Effector CD8-positive, alpha-beta T cell (primary cell): Measurements from ENCODE around the gene RAB31.

Experiments
- DNase-seq: peaks from one replicate; lab custom pipeline; 2025; lab: John Stamatoyannopoulos, UW

RAB31 gene

DNA sequence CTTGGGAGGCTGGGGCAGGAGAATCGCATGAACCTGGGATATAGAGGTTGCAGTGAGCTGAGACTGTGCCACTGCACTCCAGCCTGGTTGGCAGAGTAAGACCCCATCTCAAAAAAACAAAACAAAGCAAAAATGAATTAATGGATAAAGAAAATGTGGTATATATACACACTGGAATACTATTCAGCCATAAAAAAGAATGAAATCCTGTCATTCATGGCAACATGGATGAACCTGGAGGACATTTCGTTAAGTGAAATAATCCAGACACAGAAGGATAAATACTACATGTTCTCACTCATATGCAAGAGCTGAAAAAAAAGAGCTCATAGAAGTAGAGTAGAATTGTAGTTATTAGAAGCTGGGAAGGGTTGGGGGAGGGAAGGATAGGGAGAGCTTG, 80.8 kb downstream of the RAB31 start:
- no peak for DNase-seq

DNA sequence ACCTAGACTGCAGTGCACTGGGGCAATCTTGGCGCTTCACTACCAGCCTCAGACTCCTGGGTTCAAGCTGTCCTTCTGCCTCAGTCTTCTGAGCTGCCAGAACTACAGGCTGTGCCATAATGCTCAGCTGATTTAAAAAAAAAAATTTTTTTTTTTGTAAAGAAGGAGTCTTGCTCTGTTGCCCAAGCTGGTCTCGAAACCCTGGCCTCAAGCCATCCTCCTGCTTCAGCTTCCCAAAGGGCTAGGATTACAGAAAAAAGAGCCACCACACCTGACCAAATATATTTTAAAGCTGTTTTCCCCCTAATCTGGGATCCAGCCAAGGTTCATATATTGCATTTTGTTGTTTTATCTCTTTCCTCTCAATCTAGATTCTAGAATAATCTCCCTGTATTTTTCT, 82.2 kb downstream of the RAB31 start:
- no peak for DNase-seq

DNA sequence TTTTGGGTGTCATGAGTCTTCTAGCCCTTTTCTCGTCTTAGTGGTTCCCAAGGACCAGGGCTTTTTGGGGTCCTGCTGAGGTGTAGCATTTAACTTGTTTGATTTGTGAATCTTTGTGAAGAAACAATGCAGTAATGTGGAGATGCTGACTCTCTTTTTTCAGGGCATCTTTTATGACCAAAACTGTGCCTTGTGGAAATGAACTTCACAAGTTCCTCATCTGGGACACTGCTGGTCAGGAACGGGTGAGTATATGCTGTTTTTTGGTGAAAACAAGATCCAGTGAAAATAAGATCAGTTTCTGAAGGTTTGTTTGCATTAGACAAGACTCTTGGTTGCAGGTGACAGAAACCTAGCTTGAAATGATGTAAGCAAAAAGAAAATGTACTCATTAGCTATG, 83.9 kb downstream of the RAB31 start:
- no peak for DNase-seq

DNA sequence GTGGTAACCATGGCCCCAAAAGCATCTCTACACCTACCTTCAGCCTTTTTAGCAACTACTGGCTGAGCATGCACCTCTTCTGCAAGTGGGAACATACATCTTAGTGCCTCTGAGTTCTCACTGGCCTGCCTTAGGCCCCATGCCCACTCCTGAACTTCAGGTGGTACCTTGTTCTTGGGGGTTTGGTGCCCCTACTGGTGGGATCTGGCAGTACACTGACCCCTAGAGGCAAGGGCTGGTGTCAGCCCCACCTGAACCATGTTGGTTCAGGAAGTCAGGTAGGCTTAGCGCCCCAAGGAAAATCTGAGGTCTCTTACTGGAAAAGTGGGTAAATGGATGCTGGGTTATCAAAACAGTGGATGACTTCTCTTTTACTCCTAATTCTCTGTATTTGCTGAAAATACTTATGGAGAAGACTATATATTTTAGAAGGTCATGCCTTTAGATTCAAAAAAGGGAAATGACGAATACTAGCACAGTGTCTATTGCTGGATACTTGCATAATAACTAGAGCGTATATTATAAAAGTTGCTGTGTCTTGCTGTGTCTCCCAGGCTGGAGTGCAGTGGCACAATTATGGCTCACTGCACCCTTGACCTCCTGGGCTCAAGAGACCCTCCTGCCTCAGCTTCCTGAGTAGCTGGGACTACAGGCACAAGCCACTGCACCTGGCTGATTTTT, 84.6 kb downstream of the RAB31 start:
- no peak for DNase-seq

DNA sequence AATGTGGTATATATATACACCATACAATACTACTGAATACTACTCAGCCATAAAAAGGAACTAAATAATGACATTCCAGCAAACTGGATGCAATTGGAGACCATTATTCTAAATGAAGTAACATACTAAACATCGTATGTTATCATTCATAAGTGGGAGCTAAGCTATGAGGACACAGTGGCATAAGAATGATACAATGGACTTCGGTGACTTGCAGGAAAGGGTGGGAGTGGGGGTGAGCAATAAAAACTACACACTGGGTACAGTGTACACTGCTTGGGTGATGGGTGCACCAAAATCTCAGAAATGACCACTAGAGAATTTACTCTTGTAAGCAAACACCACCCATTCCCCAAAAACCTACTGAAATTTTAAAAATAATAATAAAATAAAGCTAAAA, 87.9 kb downstream of the RAB31 start:
- DNase-seq = no peak

DNA sequence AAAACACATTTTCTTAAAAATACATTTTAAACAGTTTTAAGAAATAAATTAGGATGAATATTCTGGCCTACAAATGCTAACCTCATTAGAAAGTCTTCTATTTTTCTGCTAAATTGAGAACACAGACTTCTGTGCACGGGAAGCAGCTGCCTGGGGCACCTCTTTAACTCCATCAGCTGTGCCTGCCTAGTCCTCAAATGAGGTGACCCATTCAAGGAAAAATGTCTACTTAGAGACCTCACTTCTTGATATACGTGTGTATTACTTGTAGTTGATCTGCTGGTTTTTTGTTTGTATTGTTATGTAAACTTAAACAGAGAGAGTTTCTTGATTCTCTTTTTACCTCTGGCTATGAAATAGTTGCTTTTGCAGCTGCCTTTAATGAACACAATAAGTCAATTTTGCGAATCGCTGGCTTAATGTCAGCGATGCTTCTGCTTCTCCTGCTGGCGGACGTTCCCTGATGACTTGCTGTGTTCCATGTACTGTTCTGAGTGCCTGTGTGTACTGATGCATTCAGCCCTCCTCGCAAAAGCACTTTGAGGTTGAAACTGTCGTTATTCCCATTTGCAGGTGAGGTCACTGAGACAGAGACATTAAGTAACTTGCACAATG, 88.9 kb downstream of the RAB31 start:
- no peak for DNase-seq

DNA sequence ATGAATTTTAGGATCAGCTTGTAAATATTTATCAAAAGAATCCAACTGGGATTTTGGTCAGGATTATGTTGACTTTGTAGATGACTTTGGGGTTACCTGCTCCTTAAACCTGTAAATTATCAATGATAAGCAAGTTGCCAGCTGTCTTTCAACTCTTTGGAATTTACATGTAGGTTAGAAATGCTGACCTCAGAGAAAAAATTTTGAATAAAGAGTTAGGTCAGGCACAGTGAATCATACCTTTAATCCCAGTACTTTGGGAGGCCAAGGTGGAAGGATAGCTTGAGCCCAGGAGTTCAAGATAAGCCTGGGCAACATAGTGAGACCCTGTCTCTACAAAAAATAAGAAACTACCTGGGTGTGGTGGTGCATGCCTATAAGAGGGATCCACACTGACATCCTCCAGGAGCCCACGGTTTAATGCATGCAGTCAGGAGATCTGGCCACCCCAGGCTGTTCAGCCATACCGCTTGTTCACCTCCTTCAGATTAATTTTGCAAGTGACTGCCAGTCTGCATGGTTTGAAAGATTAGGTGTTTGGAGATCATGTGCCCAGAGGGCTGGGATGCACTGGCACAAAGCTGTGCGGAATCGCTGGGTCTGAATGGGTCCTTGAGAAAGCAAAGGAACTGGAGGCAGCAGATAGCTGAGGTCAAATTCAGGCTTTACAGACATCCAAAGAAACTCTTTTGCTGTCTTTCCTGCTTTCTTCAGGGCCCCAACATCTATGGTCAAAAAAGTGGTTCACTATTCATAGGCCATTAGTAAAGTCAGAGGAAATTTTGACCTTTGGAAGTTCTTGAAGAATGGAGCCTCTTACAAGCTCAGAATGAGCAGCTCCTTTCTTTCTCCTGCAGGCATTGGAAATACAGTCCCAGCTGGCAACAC, 94.3 kb downstream of the RAB31 start:
- no peak for DNase-seq

DNA sequence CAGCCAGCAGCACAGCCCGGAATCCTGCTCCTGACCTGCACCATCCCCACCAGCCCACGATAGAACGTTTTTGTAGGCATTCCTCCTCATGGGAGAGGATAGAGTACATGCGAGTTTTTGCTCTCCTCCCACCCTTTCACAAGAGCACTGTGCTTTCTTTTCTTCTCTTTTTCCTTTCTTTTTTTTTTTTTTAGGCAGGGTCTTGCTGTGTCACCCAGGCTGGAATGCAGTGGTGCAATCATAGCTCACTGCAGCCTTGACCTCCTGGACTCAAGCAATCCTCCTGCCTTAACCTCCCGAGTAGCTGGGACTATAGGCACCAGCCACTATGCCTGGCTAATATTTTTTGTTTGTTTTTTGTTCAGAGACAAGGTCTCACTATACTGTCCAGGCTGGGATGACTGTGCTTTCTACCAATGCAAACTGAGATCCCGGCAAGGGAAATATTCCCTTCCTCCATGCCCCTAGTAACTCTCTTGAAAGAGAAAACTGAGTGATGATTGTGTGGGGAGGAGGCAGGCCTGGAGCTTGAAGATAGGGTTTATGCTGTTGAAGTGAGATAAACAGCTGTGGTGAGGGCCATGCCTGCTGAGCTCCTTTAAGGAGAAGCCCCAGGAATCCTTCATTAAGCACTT, 95.1 kb downstream of the RAB31 start:
- no peak for DNase-seq

DNA sequence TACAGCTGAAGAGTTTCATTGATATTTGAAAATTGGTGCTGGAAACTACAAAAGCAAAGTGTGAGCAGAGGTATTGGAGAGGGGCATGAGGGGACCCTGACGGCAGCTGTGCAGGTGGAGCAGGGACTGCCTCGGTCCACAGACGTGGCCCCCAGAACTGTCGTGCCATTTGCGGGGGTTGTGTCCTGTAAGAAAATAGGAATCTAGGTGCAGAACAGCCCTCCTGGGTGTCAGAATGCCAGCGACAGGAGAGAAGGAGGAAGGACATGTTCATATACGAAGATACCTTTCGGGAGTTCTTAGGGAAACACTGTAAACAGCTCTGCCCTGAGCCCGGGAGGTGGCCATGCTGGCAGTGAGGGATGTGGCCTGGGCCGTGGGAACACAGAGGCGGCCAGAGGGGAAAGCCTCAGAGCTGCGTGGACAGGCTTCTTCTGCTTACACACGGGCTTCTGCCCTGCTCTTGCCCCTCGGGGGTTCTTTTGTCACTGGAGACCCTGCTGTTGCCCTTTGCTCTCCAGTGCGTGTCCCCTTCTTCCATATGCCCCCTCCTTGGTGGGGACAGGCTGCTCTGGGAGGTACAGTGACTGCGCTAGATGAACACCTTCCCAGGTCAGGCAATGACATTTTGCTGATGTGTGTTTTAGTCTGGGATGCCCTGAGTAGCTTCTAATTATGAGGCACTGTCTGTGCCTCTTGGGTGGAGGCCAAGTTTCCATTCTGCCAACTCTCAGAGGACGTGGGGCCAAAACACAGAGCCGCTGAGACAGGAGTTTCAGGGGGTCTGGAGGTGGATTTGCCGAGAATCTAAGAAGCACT, 95.8 kb downstream of the RAB31 start:
- no peak for DNase-seq

DNA sequence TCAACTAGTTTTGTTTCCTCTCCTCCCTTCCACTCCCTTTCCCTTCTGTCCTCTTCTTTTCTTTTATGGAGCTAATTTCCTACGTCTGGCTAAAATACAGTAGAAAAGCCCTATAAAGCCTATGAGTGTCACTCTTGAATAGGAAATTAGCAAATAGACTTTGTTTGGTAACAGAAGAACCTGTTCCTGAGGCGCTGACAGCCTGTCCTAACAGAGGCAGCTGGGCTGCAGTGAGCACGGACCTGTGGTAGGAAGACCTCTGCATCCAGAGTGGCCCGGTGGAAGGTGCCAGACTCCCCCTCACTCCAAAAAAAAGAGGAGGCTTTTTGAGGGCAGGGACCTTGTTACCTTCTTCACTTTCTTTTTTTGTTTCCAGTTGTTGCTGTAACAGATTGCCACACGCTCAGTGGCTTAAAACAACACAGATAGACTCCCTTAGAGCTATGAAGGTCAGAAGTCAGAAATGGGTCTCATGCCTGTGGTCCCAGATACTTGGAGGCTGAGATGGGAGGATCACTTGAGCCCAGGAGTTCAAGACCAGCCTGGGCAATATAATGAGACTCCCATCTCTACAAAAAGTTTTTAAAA, 96.5 kb downstream of the RAB31 start:
- no peak for DNase-seq

DNA sequence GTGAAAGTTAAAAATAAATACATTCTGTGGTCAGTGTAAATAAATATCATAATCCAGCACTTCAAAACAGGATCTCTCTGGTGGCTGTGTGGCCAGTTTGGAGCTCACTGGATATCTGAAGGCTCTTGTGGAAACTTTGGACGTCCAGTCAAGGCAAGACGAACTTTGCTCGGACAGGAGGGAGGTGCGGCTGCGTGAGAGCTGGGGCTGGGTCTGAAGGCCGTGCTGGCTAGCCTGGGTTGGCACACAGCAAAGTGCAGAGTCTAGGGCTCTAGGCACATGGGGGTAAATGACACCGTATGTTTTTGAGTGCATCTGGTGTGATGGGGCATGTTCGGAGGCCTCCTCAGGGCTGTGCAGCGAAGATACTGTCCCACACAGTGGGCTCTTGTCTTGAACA, 98.8 kb downstream of the RAB31 start:
- DNase-seq = no peak

DNA sequence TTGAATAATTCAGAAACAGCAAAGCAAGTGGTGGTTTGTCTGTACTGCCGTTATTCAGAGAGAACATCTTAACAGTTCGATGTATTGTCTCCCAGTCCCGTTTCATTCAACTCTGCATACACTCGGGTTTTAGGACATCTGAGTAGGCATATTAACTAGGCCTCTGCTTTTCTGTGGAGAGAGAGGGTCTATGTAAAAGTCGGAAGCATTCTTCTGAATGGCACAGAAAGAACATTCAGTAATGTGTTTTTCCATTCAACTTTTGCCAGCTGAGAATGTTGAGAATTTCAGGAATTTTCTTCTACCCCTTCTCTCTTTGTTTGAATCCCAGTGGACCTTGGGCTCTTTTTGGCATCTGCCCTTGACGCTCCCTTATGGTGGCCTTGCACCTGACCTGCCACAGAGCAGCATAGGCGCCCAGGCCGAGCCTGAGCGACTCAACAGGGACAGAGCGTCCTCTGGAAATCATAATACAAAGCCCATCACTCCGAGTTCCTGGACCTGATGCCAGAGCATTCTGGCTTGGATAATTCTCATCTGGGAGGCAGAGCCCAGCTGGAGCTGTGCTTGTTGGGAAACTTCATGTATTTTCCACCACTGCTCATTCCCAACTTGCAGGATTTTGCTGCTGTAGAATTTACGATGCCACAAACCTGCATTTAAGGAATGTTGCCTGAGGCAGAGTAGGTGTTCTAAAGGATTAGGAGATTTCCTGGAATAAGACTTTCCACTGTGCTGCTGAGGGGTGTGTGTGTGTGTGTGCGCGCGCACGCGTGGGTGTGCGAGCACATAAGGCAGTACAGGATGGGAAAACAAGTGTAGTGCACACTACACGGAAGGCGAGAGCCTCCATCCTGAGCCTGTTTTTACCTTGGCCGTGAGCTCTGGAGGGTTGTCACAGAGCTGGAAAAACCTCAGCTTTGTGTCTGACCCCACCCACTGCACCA, 100.5 kb downstream of the RAB31 start:
- no peak for DNase-seq

DNA sequence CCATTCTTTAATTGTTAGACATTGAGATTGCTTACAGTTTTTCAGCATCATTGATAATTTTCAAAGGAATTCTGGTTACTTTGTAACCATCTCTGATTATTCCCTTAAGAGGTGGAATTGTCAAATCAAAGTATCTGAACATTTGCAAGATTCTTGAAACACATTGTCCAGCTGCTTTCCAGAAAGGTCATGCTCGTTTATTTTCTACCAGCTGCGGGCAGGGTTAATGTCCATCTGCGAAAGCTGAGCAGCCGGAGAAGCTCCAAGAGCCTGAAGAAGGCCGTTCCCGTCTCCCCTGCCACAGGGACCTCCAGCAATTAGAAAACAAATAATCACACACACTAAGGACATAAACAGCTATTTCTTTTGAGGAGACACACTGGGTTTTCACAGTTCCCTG, 101.6 kb downstream of the RAB31 start:
- no peak for DNase-seq

DNA sequence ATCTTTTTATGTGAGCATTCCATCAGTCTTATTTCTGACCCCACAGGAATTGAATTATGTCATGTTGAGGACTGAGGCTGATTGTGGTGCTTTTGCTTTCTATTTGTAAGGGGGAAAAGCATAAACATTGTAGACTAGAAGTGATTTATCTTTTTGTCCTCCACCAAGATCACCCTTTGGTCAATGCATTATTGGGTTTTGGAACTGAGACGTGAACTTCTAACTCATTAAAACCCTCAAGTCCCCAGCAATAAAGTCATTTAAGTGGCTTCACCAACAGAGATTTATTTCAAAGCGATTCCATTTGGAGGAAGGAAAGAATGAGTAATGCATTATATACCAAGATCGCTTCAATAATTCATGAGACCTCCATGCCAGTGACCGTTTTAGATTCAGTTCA, 102.2 kb downstream of the RAB31 start:
- no peak for DNase-seq

DNA sequence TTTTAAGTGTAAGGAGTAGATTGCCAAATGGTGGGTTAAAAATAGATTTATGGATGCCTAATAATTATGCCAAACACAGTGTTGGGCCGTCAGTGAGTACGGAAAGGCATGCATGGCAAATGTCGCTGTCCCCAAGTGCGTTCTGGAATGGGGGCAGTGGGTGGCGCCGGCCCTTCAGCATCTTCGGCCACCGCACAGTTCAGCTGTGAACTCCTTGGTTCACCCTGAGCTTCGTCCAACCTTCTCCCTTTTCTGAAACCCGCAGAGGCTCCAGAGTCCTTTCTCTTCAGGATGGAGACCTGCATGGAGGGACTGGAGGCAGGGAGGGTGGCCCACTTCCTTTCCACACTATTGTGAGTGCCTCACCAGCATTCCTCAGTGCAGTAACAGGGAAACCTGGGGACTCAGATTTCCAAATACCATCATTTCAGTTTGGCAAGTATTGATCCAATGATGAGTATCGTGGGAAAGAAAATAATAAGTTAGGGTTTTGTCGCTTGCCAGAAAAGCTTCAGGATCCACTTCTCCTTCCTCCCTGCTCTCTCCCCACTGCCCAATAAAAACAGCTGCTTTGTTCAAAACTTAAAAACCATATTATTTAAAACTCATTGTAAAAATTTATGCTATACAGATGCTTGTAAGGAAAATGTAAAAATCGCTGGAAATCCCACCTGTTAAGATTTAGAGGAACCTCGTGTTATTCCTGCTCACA, 103.0 kb downstream of the RAB31 start:
- no peak for DNase-seq

DNA sequence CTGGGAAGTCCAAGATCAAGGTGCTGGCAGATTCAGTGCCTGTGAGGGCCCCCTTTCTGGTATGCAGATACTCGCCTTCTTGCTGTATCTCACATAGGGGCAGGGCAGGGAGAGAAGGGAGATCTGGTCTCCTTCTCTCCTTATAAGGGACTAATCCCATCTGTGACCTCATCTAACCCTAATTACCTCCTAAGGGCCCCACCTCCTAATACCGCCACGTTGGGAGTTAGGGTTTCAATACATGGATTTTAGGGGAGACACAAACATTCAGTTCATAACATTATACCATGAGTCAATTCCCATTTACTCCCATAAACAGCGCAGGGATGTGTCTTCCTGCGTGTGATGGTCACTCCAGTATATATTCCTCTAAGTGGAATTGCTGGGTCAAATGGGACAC, 103.9 kb downstream of the RAB31 start:
- no peak for DNase-seq

DNA sequence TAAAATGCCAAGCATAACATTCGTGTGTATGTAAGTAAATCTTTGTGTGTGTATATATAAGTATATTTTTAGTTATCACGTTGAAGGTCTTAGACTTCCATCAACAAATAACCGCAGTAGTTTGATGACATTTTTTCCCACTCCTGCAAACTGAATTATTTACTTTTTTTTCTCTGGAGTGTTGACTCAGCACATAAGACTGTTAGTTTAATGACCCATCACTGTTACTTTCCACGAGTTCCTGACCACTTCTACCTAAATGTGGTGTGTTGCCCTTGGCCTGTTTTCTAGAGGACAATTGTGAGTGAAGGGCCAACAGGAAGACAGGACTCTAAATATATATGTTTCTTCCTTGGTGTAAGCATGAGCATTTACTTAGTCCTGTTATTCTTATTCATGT, 106.3 kb downstream of the RAB31 start:
- no peak for DNase-seq

DNA sequence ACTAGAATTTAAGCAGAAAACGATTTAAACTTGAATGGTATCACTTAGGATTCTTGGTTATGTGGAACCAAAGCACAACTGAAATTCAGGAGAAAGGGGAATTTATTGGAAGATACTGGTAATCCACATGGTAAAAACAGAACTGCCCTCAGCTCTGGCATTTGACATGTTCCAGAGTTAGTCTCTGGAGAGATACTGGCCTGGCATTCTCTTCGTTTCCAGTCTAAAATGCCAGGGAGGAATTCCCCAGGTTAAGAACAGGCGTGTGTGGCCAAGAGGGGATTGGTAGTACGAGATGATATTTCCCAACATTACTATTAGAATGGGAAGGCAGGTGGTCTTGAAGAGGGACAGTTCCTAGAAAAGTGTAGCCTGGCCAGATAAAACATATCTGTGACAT, 109.2 kb downstream of the RAB31 start:
- no peak for DNase-seq

DNA sequence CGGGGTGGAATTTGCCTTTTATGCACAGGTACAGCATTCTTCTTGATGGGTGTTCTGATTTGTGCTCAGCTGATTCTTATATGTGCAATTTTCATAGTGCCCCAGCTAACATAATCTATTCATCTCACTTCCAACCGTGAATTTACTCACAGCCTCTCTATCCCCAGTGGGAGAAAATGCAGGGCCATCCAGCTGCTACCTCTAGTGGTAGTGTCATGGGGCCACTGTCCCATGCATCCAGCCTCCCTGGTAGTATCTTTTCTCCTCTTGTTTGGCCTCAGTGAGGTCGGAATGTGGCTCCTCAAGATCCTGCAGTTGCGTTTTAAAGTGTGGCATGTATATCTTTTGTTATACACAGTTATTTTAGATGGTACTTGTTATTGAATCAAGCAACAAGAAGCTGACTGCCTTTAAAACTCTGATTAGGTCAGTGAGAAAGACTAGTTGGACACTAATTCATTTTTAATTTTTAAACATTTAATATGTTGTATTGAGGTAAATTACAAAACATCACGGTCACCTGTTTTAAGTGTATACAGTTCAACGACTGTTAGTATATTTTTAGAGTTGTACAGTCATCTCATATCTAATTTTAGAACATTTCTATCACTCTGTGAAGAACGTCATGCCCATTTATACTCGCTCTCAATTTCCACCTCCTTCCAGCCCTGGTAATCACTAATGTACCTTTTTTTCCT, 109.8 kb downstream of the RAB31 start:
- no peak for DNase-seq
